Trophoblast cell (in vitro differentiated cells and primary cell): ENCODE results near the gene KMO.

Experiments
- DNase-seq, 2 donors: peaks; one replicate each; pipeline ENCODE4 v3.0.0-alpha.2; 2016
- H2AFZ ChIP-seq: 2 replicates; pipeline ENCODE4 v1.6.1; 2013; ENCODE audit warnings: low read length, moderate library complexity, mild to moderate bottlenecking; ENCODE audit not compliant: insufficient read depth, poor library complexity
- H2AK5ac ChIP-seq: 2 replicates; pipeline ENCODE4 v1.6.1; 2013; ENCODE audit warnings: mild to moderate bottlenecking, low read length
- H2BK120ac ChIP-seq: 2 replicates; pipeline ENCODE4 v1.6.1; 2013; ENCODE audit warnings: low read length, mild to moderate bottlenecking, moderate library complexity; ENCODE audit not compliant: insufficient read depth, poor library complexity
- H2BK12ac ChIP-seq: 2 replicates; pipeline ENCODE4 v1.6.1; 2013; ENCODE audit warnings: mild to moderate bottlenecking, low read length, moderate library complexity
- H2BK5ac ChIP-seq: 2 replicates; pipeline ENCODE4 v1.6.1; 2013; ENCODE audit warnings: low read length, low read depth, moderate library complexity, mild to moderate bottlenecking; ENCODE audit not compliant: poor library complexity
- H3K14ac ChIP-seq: 2 replicates; pipeline ENCODE4 v1.6.1; 2013; ENCODE audit warnings: mild to moderate bottlenecking, low read length
- H3K18ac ChIP-seq: 2 replicates; pipeline ENCODE4 v1.6.1; 2013; ENCODE audit warnings: mild to moderate bottlenecking, low read length
- H3K23ac ChIP-seq: 2 replicates; pipeline ENCODE4 v1.6.1; 2013; ENCODE audit warnings: low read length
- H3K27ac ChIP-seq: 2 replicates; pipeline ENCODE4 v1.5.1; 2013; ENCODE audit warnings: low read depth, mild to moderate bottlenecking, inconsistent platforms, low read length, moderate library complexity
- H3K27me3 ChIP-seq: 2 replicates; pipeline ENCODE4 v1.6.1; 2013; ENCODE audit warnings: inconsistent platforms, mild to moderate bottlenecking, low read length, moderate library complexity; ENCODE audit not compliant: insufficient read depth
- H3K36me3 ChIP-seq, 2 experiments: 1 replicate in 1 of 2; 2 replicates in 1 of 2; pipeline ENCODE4 v1.6.1; 2013; ENCODE audit warnings: low read length in 2 of 2, mild to moderate bottlenecking in 2 of 2, moderate library complexity in 1 of 2; ENCODE audit not compliant: insufficient read depth in 2 of 2, control insufficient read depth in 1 of 2
- H3K4ac ChIP-seq: 2 replicates; pipeline ENCODE4 v1.6.1; 2013; ENCODE audit warnings: low read depth, mild to moderate bottlenecking, low read length, moderate library complexity
- H3K4me1 ChIP-seq, 2 experiments: 1 replicate in 1 of 2; 2 replicates in 1 of 2; pipeline ENCODE4 v1.6.1; 2013; ENCODE audit warnings: low read length in 2 of 2, mild to moderate bottlenecking in 2 of 2, moderate library complexity in 1 of 2; ENCODE audit not compliant: insufficient read depth in 2 of 2, control insufficient read depth in 1 of 2
- H3K4me2 ChIP-seq: 2 replicates; pipeline ENCODE4 v1.6.1; 2013; ENCODE audit warnings: inconsistent platforms, mild to moderate bottlenecking, low read length, moderate library complexity
- H3K4me3 ChIP-seq: 2 replicates; pipeline ENCODE4 v1.5.1; 2013; ENCODE audit warnings: mild to moderate bottlenecking, low read depth, low read length, inconsistent platforms
- H3K79me1 ChIP-seq: one replicate; pipeline ENCODE4 v1.6.1; 2013; ENCODE audit warnings: low read length
- H3K79me2 ChIP-seq: 2 replicates; pipeline ENCODE4 v1.6.1; 2013; ENCODE audit warnings: low read length, mild to moderate bottlenecking; ENCODE audit not compliant: control insufficient read depth, insufficient read depth, poor library complexity
- H3K9ac ChIP-seq: 2 replicates; pipeline ENCODE4 v1.6.1; 2013; ENCODE audit warnings: mild to moderate bottlenecking, low read length
- H3K9me3 ChIP-seq: 2 replicates; pipeline ENCODE4 v1.6.1; 2013; ENCODE audit warnings: low read depth, mild to moderate bottlenecking, control low read depth, inconsistent platforms, low read length; ENCODE audit not compliant: insufficient read depth
- H4K12ac ChIP-seq: 2 replicates; pipeline ENCODE4 v1.6.1; 2013; ENCODE audit warnings: low read depth, mild to moderate bottlenecking, low read length, moderate library complexity
- H4K8ac ChIP-seq: 2 replicates; pipeline ENCODE4 v1.6.1; 2013; ENCODE audit warnings: low read depth, mild to moderate bottlenecking, low read length, moderate library complexity
- H4K91ac ChIP-seq: one replicate; pipeline ENCODE4 v1.6.1; 2013; ENCODE audit warnings: low read depth, mild to moderate bottlenecking, low read length, moderate library complexity
- whole genome bisulfite sequencing: extraction: QIAGEN DNeasy Blood & Tissue Kit; methylation state at CpG from one replicate; pipeline ENCODE4 v1.1.7; 2013; ENCODE audit warnings: missing lambda C conversion rate; ENCODE audit not compliant: insufficient read length, insufficient coverage; ENCODE audit errors: extremely low coverage; 5-methylcytosine and 5-hydroxymethylcytosine counted together

Gene KMO

GRCh38 chr1:241488739-241489138, 43.4 kb upstream of the KMO start:
- DNase-seq = no peak
- WGBS = no CpG with 5 or more reads among the region's 1 CpG
- no peak overlapping the region for H3K14ac ChIP-seq

GRCh38 chr1:241495741-241496140, 36.4 kb upstream of the KMO start:
- Histone ChIP-seq H4K8ac (no peak overlapping the region), H3K79me2 (no peaks in the 10 kb centered on the region), H3K27me3 (no peaks in the 10 kb centered on the region), H3K9ac (no peak overlapping the region), H4K91ac (no peak overlapping the region), H3K9me3 (no peaks in the 10 kb centered on the region), H4K12ac (no peak overlapping the region), H3K4me3 (no peak overlapping the region), H2BK12ac (no peak overlapping the region), H3K4me1 (no peaks in the 10 kb centered on the region), H2BK120ac (no peak overlapping the region), H3K23ac (no peak overlapping the region), H2BK5ac (no peak overlapping the region), H3K36me3 (peaks cover 6 to 11% of the 10 kb centered on the region in 2 experiments), H2AK5ac (no peak overlapping the region), H3K4ac (no peak overlapping the region), H3K79me1 (no peaks in the 10 kb centered on the region), H3K14ac (no peak overlapping the region), H2AFZ (no peak overlapping the region), H3K27ac (no peak overlapping the region), H3K18ac (no peak overlapping the region), H3K4me2 (no peak overlapping the region)
- no peak for DNase-seq
- no CpG with 5 or more reads among the region's 5 CpGs for WGBS

More at GRCh38 chr1:241488739-241489138, 43.4 kb upstream of the KMO start:
- Histone ChIP-seq H2AFZ (no peak overlapping the region), H4K8ac (no peak overlapping the region), H3K4me1 (no peaks in the 10 kb centered on the region), H3K36me3 (no peaks in the 10 kb centered on the region), H2BK5ac (no peak overlapping the region), H3K23ac (no peak overlapping the region), H3K27ac (no peak overlapping the region), H4K12ac (no peak overlapping the region), H3K27me3 (no peaks in the 10 kb centered on the region), H2BK12ac (no peak overlapping the region), H3K79me1 (no peaks in the 10 kb centered on the region), H3K4ac (no peak overlapping the region), H2BK120ac (no peak overlapping the region), H3K9me3 (no peaks in the 10 kb centered on the region), H2AK5ac (no peak overlapping the region), H4K91ac (no peak overlapping the region), H3K4me2 (no peak overlapping the region), H3K79me2 (no peaks in the 10 kb centered on the region), H3K9ac (no peak overlapping the region), H3K4me3 (no peak overlapping the region), H3K18ac (no peak overlapping the region)

- H3K79me1 ChIP-seq = no peaks in the 10 kb centered on the region
- no peak overlapping the region for H3K4me2 ChIP-seq
- H3K9ac ChIP-seq = no peak overlapping the region
- H3K27me3 ChIP-seq = no peaks in the 10 kb centered on the region
- H3K14ac ChIP-seq = no peak overlapping the region
- no peak overlapping the region for H3K27ac ChIP-seq
- H3K4ac ChIP-seq = no peak overlapping the region
- no peak overlapping the region for H3K18ac ChIP-seq
- WGBS = no CpG with 5 or more reads among the region's 2 CpGs
- H3K4me3 ChIP-seq = no peak overlapping the region
- H3K36me3 ChIP-seq = peaks cover 16 to 23% of the 10 kb centered on the region in 2 experiments
- no peak overlapping the region for H2AFZ ChIP-seq
- no peak overlapping the region for H2AK5ac ChIP-seq
- H3K4me1 ChIP-seq = no peaks in the 10 kb centered on the region
- no peak overlapping the region for H2BK12ac ChIP-seq
- H4K12ac ChIP-seq = no peak overlapping the region
- no peak overlapping the region for H2BK120ac ChIP-seq
- no peak overlapping the region for H4K91ac ChIP-seq
- H3K9me3 ChIP-seq = no peaks in the 10 kb centered on the region
- DNase-seq = peak in 1 of 2 donors; percentile 18
- H2BK5ac ChIP-seq = no peak overlapping the region
- H4K8ac ChIP-seq = no peak overlapping the region
- no peak overlapping the region for H3K23ac ChIP-seq
- H3K79me2 ChIP-seq = no peaks in the 10 kb centered on the region
These were observed 32.3 kb upstream of the KMO start for GRCh38 chr1:241499910-241500309.

DNA sequence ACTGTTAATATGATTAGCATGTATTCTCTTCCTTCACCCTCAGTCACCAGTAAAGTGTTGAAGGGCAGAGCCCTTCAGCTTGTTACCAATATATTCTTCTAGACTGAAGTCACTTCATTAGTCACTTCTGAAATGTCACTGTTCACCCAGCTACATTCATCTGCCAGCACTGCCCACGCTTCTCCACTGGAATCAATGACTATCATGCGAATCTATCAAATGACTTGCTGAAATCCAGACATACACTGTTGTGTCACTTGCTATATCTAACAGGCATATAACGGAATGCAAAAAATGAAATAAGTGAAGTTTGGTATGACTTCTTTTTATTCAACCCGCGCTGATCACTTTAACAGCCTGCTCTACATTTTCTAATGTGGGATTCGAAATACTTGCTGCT, 28.7 kb upstream of the KMO start:
- Histone ChIP-seq H3K79me2 (no peaks in the 10 kb centered on the region), H3K18ac (no peak overlapping the region), H4K12ac (no peak overlapping the region), H2BK5ac (no peak overlapping the region), H3K27ac (no peak overlapping the region), H3K79me1 (no peaks in the 10 kb centered on the region), H3K23ac (no peak overlapping the region), H2BK120ac (no peak overlapping the region), H2AFZ (no peak overlapping the region), H3K36me3 (peaks cover 12 to 19% of the 10 kb centered on the region in 2 experiments), H3K9me3 (no peaks in the 10 kb centered on the region), H3K14ac (no peak overlapping the region), H2BK12ac (no peak overlapping the region), H3K4ac (no peak overlapping the region), H3K4me2 (no peak overlapping the region), H4K91ac (no peak overlapping the region), H3K4me3 (no peak overlapping the region), H2AK5ac (no peak overlapping the region), H4K8ac (no peak overlapping the region), H3K27me3 (no peaks in the 10 kb centered on the region), H3K9ac (no peak overlapping the region), H3K4me1 (no peaks in the 10 kb centered on the region)
- DNase-seq = peak; percentile 27 to 70
- WGBS = no CpG with 5 or more reads among the region's 6 CpGs
